MM.1S (cell line): Measurements from ENCODE around the gene KCND2.

ENCODE experiments used
- CTCF ChIP-seq: fragments of 300-600 bp; sonication (generic); IDR thresholded peaks from 2 replicates; pipeline ENCODE4 v1.5.1; 2016; ENCODE audit warnings: antibody characterized with exemption, low read length, mixed read lengths
- EZH2 ChIP-seq: fragments of 300-600 bp; sonication (generic); optimal IDR thresholded peaks from 2 replicates; pipeline ENCODE3; 2017; ENCODE audit warnings: low read depth, mild to moderate bottlenecking, antibody characterized with exemption, low read length, mixed read lengths
- EZH2phosphoT487 ChIP-seq: fragments of 300-600 bp; sonication (generic); IDR thresholded peaks from 2 replicates; pipeline ENCODE4 v1.6.1; 2018; ENCODE audit warnings: antibody characterized with exemption, low read length

DNA sequence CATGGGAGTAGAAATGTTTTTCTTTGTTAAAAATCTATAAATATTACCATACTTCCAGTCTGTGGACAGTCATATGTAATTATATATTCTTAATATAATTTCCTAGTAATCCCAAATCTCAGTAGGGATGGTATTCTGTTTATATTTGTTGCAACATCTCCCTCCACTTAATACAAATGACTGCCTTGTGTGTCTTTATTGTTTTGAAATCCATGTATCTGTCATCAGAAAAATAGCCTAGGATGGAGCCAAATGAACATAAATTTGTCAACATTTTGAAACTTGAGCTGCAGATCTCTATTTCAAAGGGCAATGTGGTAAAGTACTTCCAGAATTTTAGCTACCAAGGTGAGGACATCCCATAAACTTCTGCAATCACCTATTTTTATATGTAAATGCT lies 294.2 kb downstream of the KCND2 start:
- no peak for TF ChIP-seq EZH2phosphoT487
- no peak for TF ChIP-seq CTCF
- TF ChIP-seq EZH2, result no peak
